Pons (tissue), 1 donor: Measurements from ENCODE around the gene FAR2.
"Not testable (repeated sequence)": the region's sequence is repeated elsewhere in the genome, so short reads cannot be mapped to it uniquely, and the experiment has no call there.

Experiments used
- DNase-seq: peaks from one replicate; pipeline ENCODE4 v3.0.0-alpha.2; 2016; ENCODE audit warnings: low spot score

Gene FAR2

DNA sequence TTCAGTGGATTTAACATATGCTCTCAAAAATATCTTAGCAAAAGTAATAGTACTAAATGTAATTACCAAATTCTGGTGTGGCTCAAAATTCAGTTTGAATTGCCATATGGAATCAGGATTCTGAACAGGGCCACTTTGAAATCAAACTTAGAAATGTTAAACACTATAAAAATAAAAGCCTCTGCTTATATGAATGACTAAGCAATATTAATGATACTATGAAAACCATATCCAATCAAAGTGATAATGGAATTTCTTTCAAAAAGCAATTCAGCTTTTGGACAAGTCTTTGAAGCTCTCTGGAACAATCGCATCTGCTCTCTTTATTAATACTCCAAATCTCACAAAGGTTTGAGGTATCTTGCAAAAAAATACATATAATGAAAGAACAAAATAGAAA lies 180.3 kb downstream of the FAR2 start:
- DNase-seq: no peak

DNA sequence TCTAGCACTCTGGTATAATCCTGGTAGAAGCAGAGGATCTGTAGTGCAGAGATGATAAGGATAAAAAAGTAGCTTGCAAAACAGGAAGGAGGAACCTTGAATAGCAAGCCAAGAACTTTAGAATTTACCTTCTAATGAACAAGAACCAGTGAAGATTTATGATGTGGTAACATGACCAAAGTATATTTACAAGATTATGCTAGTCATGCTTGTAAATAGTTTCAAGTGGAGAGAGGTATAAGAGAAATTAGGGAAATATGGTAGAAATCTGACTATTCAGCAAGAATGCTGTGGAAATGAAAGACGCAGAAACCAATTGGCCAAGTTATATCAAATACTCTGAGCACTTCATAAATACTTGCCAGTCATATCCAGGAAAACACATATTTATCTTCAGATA lies 184.1 kb downstream of the FAR2 start:
- no peak for DNase-seq

DNA sequence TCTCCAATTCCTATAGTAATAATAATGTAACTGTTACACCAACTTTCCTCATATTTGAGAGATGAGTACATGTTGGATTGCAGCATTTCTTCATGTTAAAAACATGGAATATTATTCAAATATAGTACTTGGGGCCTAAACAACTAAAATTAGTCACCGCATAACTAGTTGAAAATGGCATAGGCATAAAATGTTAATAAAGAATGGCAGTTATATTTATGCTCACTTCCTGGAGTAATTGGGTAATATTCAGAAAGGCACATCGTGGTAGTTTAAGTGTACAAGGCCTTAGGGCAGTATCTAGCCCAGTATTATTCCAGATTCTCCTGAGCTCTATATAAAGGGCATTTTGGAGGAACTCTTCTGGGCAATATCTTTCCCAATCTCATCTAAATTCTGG lies 185.9 kb downstream of the FAR2 start:
- DNase-seq: no peak

DNA sequence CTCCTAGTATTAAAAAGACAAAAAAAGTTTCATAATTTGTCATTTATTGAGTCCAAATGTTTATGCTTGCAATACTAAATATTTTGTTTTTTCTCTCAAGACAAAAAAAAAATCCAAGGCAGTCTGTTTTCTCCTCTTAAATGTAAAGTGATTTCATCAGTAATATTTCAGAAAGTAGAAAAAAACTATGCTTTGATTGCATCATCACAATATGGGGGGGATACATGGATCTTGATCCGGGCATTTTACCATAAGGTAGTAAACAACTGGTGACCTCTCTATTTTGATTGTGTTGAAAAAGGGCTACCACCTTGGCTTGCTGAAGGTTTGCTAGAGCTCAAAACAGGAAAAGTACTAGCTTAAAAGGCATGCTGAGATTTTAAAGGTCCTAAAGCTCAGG lies 188.2 kb downstream of the FAR2 start:
- DNase-seq: no peak

DNA sequence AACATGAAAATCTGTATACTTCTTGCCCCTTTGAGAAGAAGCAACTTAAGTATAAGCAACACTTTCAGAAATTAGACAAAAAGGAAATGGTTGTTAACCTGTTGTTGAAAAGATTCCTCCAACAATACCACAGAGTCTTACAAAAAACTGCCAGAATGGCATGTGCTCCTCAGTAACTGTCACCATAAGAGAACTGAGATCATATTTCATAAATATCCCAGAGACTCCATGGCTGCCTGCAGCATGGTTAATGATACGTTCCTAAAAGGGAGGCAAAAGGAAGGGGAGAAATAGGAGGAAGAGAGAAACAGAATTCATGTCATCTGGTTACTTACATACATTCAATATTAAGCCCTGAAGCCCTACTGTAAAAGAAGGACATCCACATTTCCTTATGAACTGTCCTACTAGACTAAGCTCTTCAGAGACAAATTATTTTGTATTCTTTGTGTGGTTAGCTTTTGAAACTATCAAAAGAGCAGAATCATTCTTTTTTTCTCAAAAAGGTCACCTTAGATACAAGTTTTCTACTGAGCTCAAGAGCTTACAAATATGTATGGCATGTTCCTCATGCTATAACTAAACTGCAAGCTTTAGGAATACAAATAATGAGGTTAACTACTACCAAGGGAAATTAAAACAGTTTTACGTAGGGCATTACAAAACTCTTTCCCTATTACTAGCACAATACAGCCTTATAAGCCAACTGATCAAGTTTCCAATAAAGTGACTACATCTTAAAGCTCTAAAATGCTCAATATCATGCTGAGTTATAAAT lies 194.1 kb downstream of the FAR2 start:
- DNase-seq: no peak

DNA sequence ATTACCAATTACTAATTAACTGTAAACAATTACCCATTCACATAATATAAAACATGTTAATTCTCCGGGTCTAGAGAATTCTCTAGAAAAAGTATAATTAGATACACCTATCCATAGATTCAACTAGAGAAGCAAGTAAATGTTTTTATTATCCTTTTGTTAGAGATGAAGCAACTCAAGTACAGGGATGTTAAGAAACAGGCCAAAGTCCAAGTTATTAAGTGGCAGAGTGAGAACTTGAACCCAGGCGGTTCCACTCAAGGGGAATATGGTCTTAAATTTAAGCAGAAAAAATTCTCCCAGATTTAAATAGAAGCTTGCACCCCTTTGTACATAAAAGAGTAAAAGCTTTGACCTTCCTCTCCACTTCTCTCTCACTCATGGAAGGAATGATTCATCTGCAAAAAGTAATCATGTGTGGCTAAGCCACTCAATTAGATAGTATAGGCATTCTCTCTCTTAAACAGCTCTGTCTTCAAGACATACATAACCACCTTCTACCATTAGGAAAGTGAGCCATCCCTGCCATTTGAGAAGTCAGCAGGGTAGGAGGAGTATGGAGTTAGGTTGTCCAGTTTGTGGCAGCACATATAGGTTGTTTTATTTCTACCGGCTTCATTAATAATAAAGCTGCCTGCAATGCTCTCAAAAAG lies 197.8 kb downstream of the FAR2 start:
- DNase-seq: no peak

DNA sequence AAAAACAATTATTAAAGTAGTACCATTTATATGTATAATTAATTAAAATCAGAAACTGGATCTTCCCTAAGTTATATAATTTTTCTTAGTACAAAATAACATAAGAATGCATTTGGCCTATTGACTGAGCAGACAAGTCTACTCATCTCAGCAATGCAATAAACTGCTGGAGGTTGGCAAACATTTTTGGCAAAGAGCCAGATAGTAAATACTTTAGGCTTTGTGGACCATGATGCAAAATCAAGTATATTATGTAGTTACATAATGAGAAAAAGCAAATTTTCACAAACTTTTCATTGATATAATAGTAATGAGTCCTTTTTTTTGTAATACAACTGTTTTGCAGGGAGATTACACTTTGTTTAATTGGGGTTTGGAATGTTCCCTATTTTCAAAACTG lies 201.0 kb downstream of the FAR2 start:
- peak; percentile 12 for DNase-seq

DNA sequence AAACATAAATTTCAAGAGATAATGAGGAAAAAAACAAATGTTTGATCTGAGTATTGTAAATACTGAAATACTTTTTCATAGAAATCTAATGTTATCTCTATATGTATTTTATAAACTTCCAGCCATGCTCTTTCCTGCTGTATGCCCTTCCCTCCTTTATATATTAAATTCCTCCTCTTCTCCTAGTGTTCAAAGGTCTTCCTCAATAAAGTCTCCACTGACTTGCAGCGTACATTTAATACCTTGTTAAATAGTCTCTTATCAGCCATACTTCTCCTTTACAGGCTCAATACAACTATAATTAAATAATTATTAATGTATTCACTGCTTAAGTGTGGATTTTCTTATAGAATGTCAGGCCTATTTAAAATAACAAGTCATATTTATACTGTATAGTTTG lies 205.9 kb downstream of the FAR2 start:
- DNase-seq: no peak

DNA sequence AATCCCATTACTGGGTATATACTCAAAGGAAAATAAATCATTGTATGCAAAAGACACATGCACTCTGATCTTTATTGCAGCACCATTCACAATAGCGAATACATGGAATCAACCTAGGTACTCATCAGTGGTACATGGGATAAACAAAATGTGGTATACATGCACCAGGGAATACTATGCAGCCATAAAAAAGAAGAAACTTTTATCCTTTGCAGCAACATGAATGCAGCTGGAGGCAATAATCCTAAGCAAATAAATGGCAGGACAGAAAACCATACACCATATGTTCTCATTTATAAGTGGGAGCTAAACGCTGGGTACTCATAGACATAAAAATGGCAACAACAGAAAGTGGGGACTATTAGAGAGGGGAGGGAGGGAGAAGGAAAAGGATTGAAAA lies 216.0 kb downstream of the FAR2 start:
- no peak for DNase-seq

DNA sequence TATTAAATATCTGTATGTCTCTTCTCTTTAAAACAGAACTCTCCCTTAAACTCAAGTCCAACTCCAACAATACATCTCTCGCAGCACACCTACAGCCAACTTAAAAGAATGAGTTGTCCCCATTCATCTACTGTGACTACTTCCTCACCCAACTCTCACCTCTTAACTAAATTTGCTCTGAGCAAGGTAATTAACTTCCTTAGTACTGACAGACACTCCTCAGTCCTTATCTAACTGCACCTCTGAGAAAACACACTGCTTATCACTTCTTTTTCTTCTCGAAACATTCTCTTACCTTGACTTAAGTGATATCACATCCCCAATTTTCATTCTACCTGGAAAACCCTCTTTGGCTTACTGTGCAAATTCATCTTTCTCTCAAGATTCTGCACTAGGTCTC lies 224.9 kb downstream of the FAR2 start:
- DNase-seq: no peak

DNA sequence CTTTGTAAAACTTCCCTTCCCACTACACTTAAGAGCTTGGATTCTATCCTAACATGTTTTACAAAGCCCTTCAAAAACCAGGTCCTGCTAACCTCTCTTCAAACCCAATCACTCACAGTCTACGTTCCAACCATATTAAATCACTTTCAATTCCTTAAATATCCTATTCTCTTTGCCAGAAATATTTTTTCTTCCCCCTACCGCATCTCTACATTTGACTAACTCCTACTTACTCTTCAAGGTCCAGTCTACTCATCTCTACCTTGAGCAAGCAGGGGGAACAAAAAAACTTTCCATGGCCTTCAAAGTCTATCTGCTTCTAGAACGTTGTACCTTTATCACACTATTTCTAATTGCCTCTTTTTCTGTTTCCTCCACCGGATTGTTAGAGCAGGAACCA lies 225.8 kb downstream of the FAR2 start:
- DNase-seq: no peak

DNA sequence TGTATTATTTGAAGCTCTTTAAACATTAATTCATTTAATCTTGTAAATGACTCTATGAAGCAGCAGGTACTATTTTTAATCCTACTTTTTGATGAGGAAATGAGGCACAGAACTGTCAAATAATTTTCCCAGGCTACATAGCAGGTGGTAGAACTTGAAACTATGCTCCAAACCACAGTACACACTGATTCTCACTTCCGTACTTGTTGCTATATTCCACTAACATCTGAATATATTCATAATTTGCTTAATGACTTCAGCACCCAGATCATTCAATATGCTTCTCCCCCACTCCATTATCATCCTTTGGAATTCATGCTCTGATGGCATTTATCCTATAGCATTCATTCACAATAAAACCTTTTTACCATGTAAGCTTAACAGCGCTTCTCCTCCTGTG lies 227.0 kb downstream of the FAR2 start:
- DNase-seq: no peak

DNA sequence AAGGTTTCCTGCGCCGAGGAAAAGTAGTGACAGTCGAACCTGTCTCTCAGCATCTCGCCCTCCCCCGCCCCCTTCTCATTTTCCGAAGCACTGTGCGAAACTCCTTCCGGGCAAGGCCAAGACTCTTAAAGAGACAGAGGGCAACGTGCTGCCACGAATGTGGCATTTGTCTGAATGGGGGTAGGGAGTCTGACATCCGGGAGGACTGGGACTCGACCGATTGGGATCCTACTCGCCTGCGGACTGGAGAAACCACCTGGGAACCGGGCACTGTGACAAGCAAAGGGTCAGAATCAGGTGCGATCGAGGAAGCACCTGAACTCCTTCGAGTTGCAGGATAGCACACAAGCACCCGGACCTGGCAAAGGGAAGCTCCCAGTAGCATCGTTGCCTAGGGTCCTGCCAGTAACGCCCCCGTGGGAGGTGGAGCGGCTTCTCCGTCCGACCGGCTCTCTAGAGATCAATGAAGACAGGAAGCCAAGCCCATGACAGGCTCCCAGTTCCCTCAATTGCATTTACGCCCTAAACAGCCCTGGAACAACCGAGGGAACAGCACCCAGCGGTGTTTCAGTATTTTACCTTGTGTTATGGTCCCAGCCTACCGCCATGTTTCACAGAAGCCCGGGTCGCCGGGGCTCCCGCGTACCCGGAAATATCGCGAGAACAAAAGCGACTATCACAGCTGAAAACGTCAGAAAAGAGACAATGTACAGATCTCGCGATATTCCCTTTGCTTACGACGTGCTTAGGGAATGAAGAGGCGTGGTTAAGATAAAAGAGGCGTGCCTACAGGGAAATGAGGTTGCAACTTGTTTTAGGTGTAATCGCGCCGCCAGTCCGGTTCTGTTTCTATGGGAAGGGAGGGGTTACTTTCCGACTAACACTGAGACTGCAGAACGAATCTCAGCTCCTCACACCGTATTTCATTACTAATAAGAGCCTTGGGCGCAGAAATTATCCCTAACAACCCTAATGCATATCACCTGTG lies 231.8 kb downstream of the FAR2 start, which contains the start of gene ERGIC2:
ERGIC2 (minus strand) TSS at position 637 of the 988 bp plus-strand sequence. CDS start 9,539 bp downstream, outside the sequence.
- DNase-seq: peak; percentile 99

DNA sequence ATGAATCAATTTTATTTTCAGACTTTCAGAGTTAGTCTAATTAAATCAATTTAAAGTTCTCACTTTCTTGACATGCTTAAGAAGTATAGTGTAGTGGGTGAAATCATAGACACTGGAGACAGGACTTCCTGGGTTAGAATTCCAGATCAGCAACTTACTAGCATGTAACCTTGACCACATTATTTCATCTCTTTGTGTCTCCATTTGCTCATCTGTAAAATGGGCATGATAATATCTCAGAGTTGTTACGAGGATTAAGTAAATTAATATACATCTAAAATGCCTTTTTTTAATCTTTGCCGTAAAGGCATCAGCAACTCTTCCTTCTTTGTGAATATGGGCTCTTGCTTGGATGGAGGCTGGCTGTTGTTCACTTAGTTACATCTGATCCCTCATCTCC lies 233.2 kb downstream of the FAR2 start:
- DNase-seq: no peak

DNA sequence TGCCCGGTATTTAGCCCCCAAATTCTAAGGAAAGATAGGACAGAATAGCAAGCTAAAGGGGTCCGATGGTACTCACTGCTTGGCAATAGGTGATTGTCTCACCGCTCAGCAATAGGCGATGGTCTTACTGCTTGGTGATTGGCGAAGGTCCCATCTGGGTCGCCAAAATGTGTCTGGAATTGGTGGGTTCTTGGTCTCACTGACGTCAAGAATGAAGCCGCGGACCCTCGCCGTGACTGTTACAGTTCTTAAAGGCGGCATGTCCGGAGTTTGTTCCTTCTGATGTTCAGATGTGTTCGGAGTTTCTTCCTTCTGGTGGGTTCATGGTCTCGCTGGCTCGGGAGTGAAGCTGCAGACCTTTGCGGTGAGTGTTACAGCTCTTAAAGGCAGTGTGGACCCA lies 236.1 kb downstream of the FAR2 start:
- DNase-seq: not testable (repeated sequence)
